Suprapubic skin (tissue), 4 donors: ENCODE data around the gene RALA. TPM values are rescaled to one million over a fixed set of nuclear protein-coding genes. Genes with fewer than 3 reads are reported as not detected.
A peak's percentile ranks its signal among the peaks of the same experiment; 100 is the strongest.

Source experiments
- DNase-seq, 2 donors: peaks; one replicate each; pipeline ENCODE4 v3.0.0-alpha.2; 2019; ENCODE audit warnings: low spot score in 2 of 2
- H3K27ac ChIP-seq: fragments of 200-600 bp; sonication (generic); one replicate; pipeline ENCODE4 v1.5.1; 2019
- H3K27me3 ChIP-seq: fragments of 200-600 bp; sonication (generic); one replicate; pipeline ENCODE4 v1.5.1; 2019
- H3K36me3 ChIP-seq: fragments of 200-600 bp; sonication (generic); one replicate; pipeline ENCODE4 v1.5.1; 2019
- H3K4me1 ChIP-seq: fragments of 200-600 bp; sonication (generic); one replicate; pipeline ENCODE4 v1.5.1; 2019
- H3K4me3 ChIP-seq: fragments of 200-600 bp; sonication (generic); one replicate; pipeline ENCODE4 v1.5.1; 2019; ENCODE audit warnings: mild to moderate bottlenecking
- H3K9me3 ChIP-seq: fragments of 200-600 bp; sonication (generic); one replicate; pipeline ENCODE4 v1.5.1; 2019
- CTCF ChIP-seq, 2 donors: fragments of 200-600 bp in 1 of 2; fragments of 450-650 bp in 1 of 2; sonication (generic) in 1 of 2; IDR thresholded peaks; one replicate each; pipeline ENCODE4 v1.5.1; 2016 to 2019; ENCODE audit warnings: antibody characterized with exemption in 2 of 2, mild to moderate bottlenecking in 1 of 2, moderate library complexity in 1 of 2
- EP300 ChIP-seq: sonication (generic); formaldehyde crosslinking; IDR thresholded peaks from one replicate; pipeline ENCODE4 v1.6.1; 2017; ENCODE audit warnings: antibody characterized with exemption
- POLR2A ChIP-seq, 2 donors: fragments of 450-650 bp; IDR thresholded peaks; one replicate each; pipeline ENCODE4 v1.6.1; 2017; ENCODE audit warnings: antibody characterized with exemption in 2 of 2, mild to moderate bottlenecking in 2 of 2, moderate library complexity in 2 of 2
- POLR2AphosphoS5 ChIP-seq, 3 donors: sonication (generic); formaldehyde crosslinking; IDR thresholded peaks; one replicate each; pipeline ENCODE4 v1.6.1; 2017; ENCODE audit warnings: antibody characterized with exemption in 3 of 3
- WGBS: methylation state at CpG from one replicate; pipeline ENCODE4 v1.1.5; 2018; 5-methylcytosine and 5-hydroxymethylcytosine counted together
- total RNA-seq, 4 donors: library from RNA; depleted of rRNA; stranded (reverse); fragments of >200 nt; gene quantifications; one replicate each; pipeline ENCODE4 v1.1.0, GENCODE V29; 2016

RALA gene
- total RNA-seq, 4 donors from 2014 or later: 15.5 to 24.1 (median 15.9) TPM

- TF ChIP-seq CTCF (IDR thresholded peaks at IDR 0.05) (no peak), EP300 (no peak), POLR2AphosphoS5 (IDR thresholded peaks at IDR 0.05) (no peak), POLR2A (IDR thresholded peaks at IDR 0.05) (no peak)
- Histone ChIP-seq H3K36me3 (no peaks in the 10 kb centered on the region), H3K9me3 (no peaks in the 10 kb centered on the region), H3K27me3 (no peaks in the 10 kb centered on the region), H3K4me3 (no peak overlapping the region), H3K4me1 (peaks cover 14% of the 10 kb centered on the region), H3K27ac (no peak overlapping the region)
- DNase-seq: no peak
Measured at GRCh38 chr7:39647816-39648215, 24.4 kb downstream of the RALA start.

- no peak overlapping the region for H3K4me3 ChIP-seq
- no peaks in the 10 kb centered on the region for H3K36me3 ChIP-seq
- no peaks in the 10 kb centered on the region for H3K27me3 ChIP-seq
- 51% methylated on average over 4 of the region's 4 CpGs for WGBS
- H3K9me3 ChIP-seq: no peaks in the 10 kb centered on the region
- peak in 1 of 2 donors; percentile 66 for DNase-seq
- peaks cover 14% of the 10 kb centered on the region for H3K4me1 ChIP-seq
- H3K27ac ChIP-seq: no peak overlapping the region
- TF ChIP-seq CTCF (IDR thresholded peaks at IDR 0.05) (no peak), EP300 (no peak), POLR2A (IDR thresholded peaks at IDR 0.05) (no peak), POLR2AphosphoS5 (IDR thresholded peaks at IDR 0.05) (no peak)
Measured at GRCh38 chr7:39650676-39651075, 27.3 kb downstream of the RALA start.

- TF ChIP-seq CTCF (IDR thresholded peaks at IDR 0.05) (no peak), EP300 (no peak), POLR2A (IDR thresholded peaks at IDR 0.05) (no peak), POLR2AphosphoS5 (IDR thresholded peaks at IDR 0.05) (no peak)
- no peak overlapping the region for H3K27ac ChIP-seq
- H3K36me3 ChIP-seq: no peaks in the 10 kb centered on the region
- DNase-seq: no peak
- no peak overlapping the region for H3K4me3 ChIP-seq
- H3K4me1 ChIP-seq: peaks cover 10% of the 10 kb centered on the region
- 78% methylated on average over 3 of the region's 3 CpGs for WGBS
- H3K9me3 ChIP-seq: no peaks in the 10 kb centered on the region
- H3K27me3 ChIP-seq: no peaks in the 10 kb centered on the region
Measured at GRCh38 chr7:39651265-39651664, 27.9 kb downstream of the RALA start.

GRCh38 chr7:39656415-39656814, 33.0 kb downstream of the RALA start:
- no peak for DNase-seq
- TF ChIP-seq POLR2AphosphoS5 (IDR thresholded peaks at IDR 0.05): no peak
- no peak for TF ChIP-seq POLR2A (IDR thresholded peaks at IDR 0.05)
- TF ChIP-seq EP300: no peak
- no peak for TF ChIP-seq CTCF (IDR thresholded peaks at IDR 0.05)
- WGBS: 57% methylated on average over 1 of the region's 1 CpG

GRCh38 chr7:39659356-39660013, 36.1 kb downstream of the RALA start:
- H3K27ac ChIP-seq: no peak overlapping the region
- peaks cover 6% of the 10 kb centered on the region for H3K9me3 ChIP-seq
- no peak for DNase-seq
- H3K27me3 ChIP-seq: no peaks in the 10 kb centered on the region
- no peak overlapping the region for H3K4me3 ChIP-seq
- peaks cover 5% of the 10 kb centered on the region for H3K36me3 ChIP-seq
- no peak for TF ChIP-seq POLR2A (IDR thresholded peaks at IDR 0.05)
- TF ChIP-seq POLR2AphosphoS5 (IDR thresholded peaks at IDR 0.05): no peak
- TF ChIP-seq EP300: no peak
- TF ChIP-seq CTCF (IDR thresholded peaks at IDR 0.05): no peak
- no peaks in the 10 kb centered on the region for H3K4me1 ChIP-seq
- WGBS: 64% methylated on average over 5 of the region's 5 CpGs

More at GRCh38 chr7:39656415-39656814, 33.0 kb downstream of the RALA start:
- no peaks in the 10 kb centered on the region for H3K9me3 ChIP-seq
- H3K4me3 ChIP-seq: no peak overlapping the region
- peaks cover 4% of the 10 kb centered on the region for H3K4me1 ChIP-seq
- no peaks in the 10 kb centered on the region for H3K27me3 ChIP-seq
- no peaks in the 10 kb centered on the region for H3K36me3 ChIP-seq
- no peak overlapping the region for H3K27ac ChIP-seq
